ENCODE measurements around the gene CYP2C18.
"Not testable (repeated sequence)": the region's sequence is repeated elsewhere in the genome, so short reads cannot be mapped to it uniquely, and the experiment has no call there.

Gene CYP2C18

DNA sequence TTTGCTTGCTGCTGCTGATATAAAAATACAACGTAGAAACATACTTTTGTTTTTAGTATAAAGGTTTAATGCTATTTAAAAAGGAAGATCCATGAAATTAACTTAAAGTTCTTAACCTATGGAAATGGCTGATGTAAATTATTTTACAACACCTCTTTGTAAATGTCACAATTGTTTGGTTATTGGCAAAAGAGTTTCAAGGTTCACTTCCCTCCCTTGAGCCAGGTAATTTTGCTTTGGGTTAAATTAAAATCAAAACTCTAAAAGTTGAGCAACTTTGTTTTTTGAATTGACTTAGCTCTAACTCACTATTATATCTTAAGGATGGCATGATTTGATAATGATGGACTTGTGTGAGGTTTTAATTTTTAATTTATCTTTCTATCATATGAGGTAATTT is 39.2 kb upstream of the CYP2C18 start:
- TF ChIP-seq, protein P1, sequence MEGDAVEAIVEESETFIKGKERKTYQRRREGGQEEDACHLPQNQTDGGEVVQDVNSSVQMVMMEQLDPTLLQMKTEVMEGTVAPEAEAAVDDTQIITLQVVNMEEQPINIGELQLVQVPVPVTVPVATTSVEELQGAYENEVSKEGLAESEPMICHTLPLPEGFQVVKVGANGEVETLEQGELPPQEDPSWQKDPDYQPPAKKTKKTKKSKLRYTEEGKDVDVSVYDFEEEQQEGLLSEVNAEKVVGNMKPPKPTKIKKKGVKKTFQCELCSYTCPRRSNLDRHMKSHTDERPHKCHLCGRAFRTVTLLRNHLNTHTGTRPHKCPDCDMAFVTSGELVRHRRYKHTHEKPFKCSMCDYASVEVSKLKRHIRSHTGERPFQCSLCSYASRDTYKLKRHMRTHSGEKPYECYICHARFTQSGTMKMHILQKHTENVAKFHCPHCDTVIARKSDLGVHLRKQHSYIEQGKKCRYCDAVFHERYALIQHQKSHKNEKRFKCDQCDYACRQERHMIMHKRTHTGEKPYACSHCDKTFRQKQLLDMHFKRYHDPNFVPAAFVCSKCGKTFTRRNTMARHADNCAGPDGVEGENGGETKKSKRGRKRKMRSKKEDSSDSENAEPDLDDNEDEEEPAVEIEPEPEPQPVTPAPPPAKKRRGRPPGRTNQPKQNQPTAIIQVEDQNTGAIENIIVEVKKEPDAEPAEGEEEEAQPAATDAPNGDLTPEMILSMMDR (IDR thresholded peaks at IDR 0.05): no peak
- Histone ChIP-seq H3K4me3 (ENCODE audit: low read depth, low read length) (no peak overlapping the region), H3K36me3 (ENCODE audit: control insufficient read depth, insufficient read depth, low read length) (no peaks in the 10 kb centered on the region), H3K9me3 (ENCODE audit: control insufficient read depth, low read length) (no peaks in the 10 kb centered on the region), H3K9ac (no peak overlapping the region), H3K27me3 (ENCODE audit: control insufficient read depth, insufficient read depth, low read length) (no peaks in the 10 kb centered on the region), H3K4me2 (ENCODE audit: low read length) (no peak overlapping the region), H3K79me2 (no peaks in the 10 kb centered on the region), H3K4me1 (no peaks in the 10 kb centered on the region), H3K27ac (no peak overlapping the region), H2AFZ (no peak overlapping the region)

DNA sequence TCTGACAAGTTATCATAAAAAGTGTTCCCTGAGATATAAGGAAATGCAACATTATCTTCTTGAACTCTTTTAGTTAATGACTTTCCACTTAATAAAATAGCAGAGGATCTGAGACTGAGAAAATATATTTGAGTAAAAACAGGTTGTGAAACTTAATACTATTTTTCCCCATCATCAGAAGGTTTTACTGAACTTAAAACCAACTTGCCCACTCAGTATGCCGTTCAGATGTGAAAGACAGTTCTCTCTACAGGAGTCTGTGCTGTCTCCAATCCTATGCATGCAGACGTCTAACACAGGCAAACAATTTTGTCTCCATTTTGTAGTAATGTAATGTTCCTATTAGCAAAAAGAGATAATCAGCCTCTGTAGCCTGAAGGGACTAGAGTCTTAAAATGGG is 38.2 kb upstream of the CYP2C18 start:
- Histone ChIP-seq H3K9ac (no peak overlapping the region), H3K4me2 (ENCODE audit: low read length) (no peak overlapping the region), H3K9me3 (ENCODE audit: control insufficient read depth, low read length) (no peaks in the 10 kb centered on the region), H3K27ac (no peak overlapping the region), H3K79me2 (no peaks in the 10 kb centered on the region), H2AFZ (no peak overlapping the region), H3K36me3 (ENCODE audit: control insufficient read depth, insufficient read depth, low read length) (no peaks in the 10 kb centered on the region), H3K27me3 (ENCODE audit: control insufficient read depth, insufficient read depth, low read length) (no peaks in the 10 kb centered on the region), H3K4me3 (ENCODE audit: low read depth, low read length) (no peak overlapping the region), H3K4me1 (no peaks in the 10 kb centered on the region)
- TF ChIP-seq, protein P1 (IDR thresholded peaks at IDR 0.05): no peak

DNA sequence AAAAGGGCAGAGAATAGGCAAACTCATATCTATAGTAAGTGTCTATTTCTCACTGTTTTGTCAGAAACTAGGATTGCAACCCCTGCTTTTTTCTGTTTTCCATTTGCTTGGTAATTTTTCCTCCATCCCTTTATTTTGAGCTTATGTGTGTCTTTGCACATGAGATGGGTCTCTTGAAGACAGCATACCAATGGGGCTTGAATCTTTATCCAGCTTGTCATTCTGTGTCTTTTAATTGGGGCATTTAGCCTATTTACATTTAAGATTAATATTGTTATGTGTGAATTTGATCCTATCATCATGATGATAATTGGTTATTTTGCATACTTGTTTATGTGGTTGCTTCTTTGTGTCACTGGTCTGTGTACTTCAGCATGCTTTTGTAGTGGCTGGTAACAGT is 28.3 kb upstream of the CYP2C18 start:
- not testable (repeated sequence) for H3K27ac ChIP-seq; H2AFZ ChIP-seq; H3K9ac ChIP-seq; H3K4me2 ChIP-seq (ENCODE audit: low read length); H3K9me3 ChIP-seq (ENCODE audit: control insufficient read depth, low read length); H3K79me2 ChIP-seq; H3K4me1 ChIP-seq; H3K36me3 ChIP-seq (ENCODE audit: control insufficient read depth, insufficient read depth, low read length); H3K4me3 ChIP-seq (ENCODE audit: low read depth, low read length); H3K27me3 ChIP-seq (ENCODE audit: control insufficient read depth, insufficient read depth, low read length)

DNA sequence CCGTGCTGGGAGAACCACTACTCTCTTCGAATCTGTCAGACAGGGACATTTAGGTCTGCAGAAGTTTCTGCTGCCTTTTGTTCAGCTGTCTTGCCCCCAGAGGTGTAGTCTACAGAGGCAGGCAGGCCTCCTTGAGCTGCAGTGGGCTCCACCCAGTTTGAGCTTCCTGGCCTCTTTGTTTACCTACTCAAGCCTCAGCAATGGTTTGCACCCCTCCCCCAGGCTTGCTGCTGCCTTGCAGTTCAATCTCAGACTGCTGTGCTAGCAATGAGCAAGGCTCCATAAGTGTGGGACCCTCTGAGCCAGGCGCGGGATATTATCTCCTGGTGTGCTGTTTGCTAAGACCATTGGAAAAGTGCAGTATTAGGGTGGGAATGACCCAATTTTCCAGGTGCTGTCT is 20.5 kb upstream of the CYP2C18 start:
- not testable (repeated sequence) for H3K9me3 ChIP-seq (ENCODE audit: control insufficient read depth, low read length); H3K27ac ChIP-seq; H3K4me3 ChIP-seq (ENCODE audit: low read depth, low read length); H3K4me1 ChIP-seq; H2AFZ ChIP-seq; H3K9ac ChIP-seq; H3K79me2 ChIP-seq; H3K27me3 ChIP-seq (ENCODE audit: control insufficient read depth, insufficient read depth, low read length); H3K4me2 ChIP-seq (ENCODE audit: low read length); H3K36me3 ChIP-seq (ENCODE audit: control insufficient read depth, insufficient read depth, low read length)

DNA sequence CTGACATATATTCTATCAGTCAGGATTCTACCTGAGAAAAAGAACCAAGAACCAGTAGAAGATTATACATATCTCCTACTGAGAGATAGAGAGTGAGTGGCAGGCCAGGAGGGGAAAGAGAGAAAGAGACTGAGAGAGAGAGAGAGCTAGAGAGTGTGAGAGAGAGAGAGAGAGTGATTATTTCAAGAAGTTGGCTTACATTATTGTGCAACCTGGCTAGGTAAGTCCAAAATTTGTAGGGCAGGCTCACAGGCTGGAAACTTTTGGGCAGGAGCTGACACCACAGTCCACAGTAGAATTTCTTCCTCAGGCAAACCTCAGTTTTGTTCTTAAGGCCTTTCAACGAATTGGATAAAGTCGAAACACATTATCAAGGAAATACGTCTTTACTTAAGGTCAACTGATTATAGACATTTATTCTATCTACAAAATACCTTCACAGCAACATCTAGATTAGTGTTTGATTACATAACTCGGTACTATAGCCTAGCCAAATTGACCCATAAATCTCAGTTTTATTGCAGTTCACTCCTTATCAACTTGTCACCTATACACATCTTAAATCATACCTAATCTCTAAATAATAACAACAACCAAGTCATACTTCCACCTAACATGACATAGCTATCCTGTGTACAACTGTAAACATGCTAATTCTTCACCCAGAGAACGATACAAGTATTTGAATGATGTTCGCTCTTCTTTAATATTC is 17.0 kb upstream of the CYP2C18 start:
- TF ChIP-seq, protein P1 (IDR thresholded peaks at IDR 0.05): no peak
- H2AFZ ChIP-seq: no peak overlapping the region
- no peaks in the 10 kb centered on the region for H3K36me3 ChIP-seq (ENCODE audit: control insufficient read depth, insufficient read depth, low read length)

More for the DNA sequence above, 17.0 kb upstream of the CYP2C18 start:
- no peak overlapping the region for H3K27ac ChIP-seq
- no peaks in the 10 kb centered on the region for H3K4me1 ChIP-seq
- H3K9ac ChIP-seq: no peak overlapping the region
- H3K27me3 ChIP-seq (ENCODE audit: control insufficient read depth, insufficient read depth, low read length): no peaks in the 10 kb centered on the region
- no peaks in the 10 kb centered on the region for H3K9me3 ChIP-seq (ENCODE audit: control insufficient read depth, low read length)
- no peaks in the 10 kb centered on the region for H3K79me2 ChIP-seq
- no peak overlapping the region for H3K4me2 ChIP-seq (ENCODE audit: low read length)
- no peak overlapping the region for H3K4me3 ChIP-seq (ENCODE audit: low read depth, low read length)

All from parathyroid adenoma (tissue), 2 donors.